K562 (cell line): ENCODE data around the gene RAPGEFL1. TPM values are rescaled to one million over a fixed set of nuclear protein-coding genes. Genes with fewer than 3 reads are reported as not detected.
A peak's percentile ranks its signal among the peaks of the same experiment; 100 is the strongest.

Experiments used
- ARID2 ChIP-seq: fragments of 450-650 bp; IDR thresholded peaks from 2 replicates; pipeline ENCODE4 v1.6.1; 2017; ENCODE audit warnings: antibody characterized with exemption, mild to moderate bottlenecking
- ASH1L ChIP-seq: fragments of 450-650 bp; IDR thresholded peaks from 2 replicates; pipeline ENCODE4 v1.6.1; 2018; ENCODE audit warnings: borderline replicate concordance, mild to moderate bottlenecking, low read depth; ENCODE audit not compliant: partially characterized antibody
- CCNT2 ChIP-seq: IDR thresholded peaks from 2 replicates; pipeline ENCODE4 v1.6.1; 2011; ENCODE audit warnings: borderline replicate concordance, low read depth, mild to moderate bottlenecking, moderate library complexity, mixed read lengths, low read length; ENCODE audit not compliant: insufficient read length; ENCODE audit errors: extremely low read depth
- CTCF ChIP-seq, 3 experiments: IDR thresholded peaks in 2 of 3; conservative IDR thresholded peaks in 1 of 3; 2 replicates each; pipeline ENCODE4 v1.5.1; 2011 to 2012; ENCODE audit warnings: low read length in 3 of 3, mild to moderate bottlenecking in 3 of 3, control low read depth in 2 of 3, improper control_type of control experiment in 1 of 3, inconsistent platforms in 1 of 3, low read depth in 1 of 3, mixed read lengths in 1 of 3, moderate library complexity in 1 of 3; ENCODE audit not compliant: insufficient read depth in 2 of 3
- DACH1 ChIP-seq: fragments of 450-650 bp; IDR thresholded peaks from 2 replicates; pipeline ENCODE4 v1.6.1; 2018; ENCODE audit not compliant: partially characterized antibody
- DIDO1 ChIP-seq: fragments of 450-650 bp; IDR thresholded peaks from 2 replicates; pipeline ENCODE4 v1.6.1; 2016; ENCODE audit warnings: low read depth, missing biosample characterization, missing genetic modification characterization
- ETV5 ChIP-seq: sonication (generic); formaldehyde crosslinking; IDR thresholded peaks from 2 replicates; pipeline ENCODE4 v1.4.0; 2020; ENCODE audit warnings: low read depth, mild to moderate bottlenecking, missing genetic modification reagents
- GTF2F1 ChIP-seq: IDR thresholded peaks from 2 replicates; pipeline ENCODE4 v1.6.1; 2011; ENCODE audit warnings: low read depth, low read length, improper control_type of control experiment
- JUND ChIP-seq, 2 experiments: IDR thresholded peaks; 2 replicates in 1 of 2; 3 replicates in 1 of 2; pipeline ENCODE4 v1.6.1; 2011; ENCODE audit warnings: borderline replicate concordance in 2 of 2, low read depth in 2 of 2, low read length in 2 of 2, improper control_type of control experiment in 1 of 2, missing biosample characterization in 1 of 2, missing genetic modification characterization in 1 of 2, missing genetic modification reagents in 1 of 2
- MIER1 ChIP-seq: fragments of 450-650 bp; IDR thresholded peaks from 2 replicates; pipeline ENCODE4 v1.6.1; 2016; ENCODE audit warnings: antibody characterized with exemption, mild to moderate bottlenecking, low read depth
- RCOR1 ChIP-seq, 2 experiments: IDR thresholded peaks; 2 replicates each; pipeline ENCODE4 v1.6.1; 2012; ENCODE audit warnings: low read depth in 2 of 2, low read length in 2 of 2, borderline replicate concordance in 1 of 2, improper control_type of control experiment in 1 of 2
- TAF15 ChIP-seq: fragments of 200-400 bp; formaldehyde crosslinking; IDR thresholded peaks from 2 replicates; pipeline ENCODE4 v1.6.1; 2017; ENCODE audit warnings: mild to moderate bottlenecking, low read depth, low read length, moderate library complexity
- TEAD1 ChIP-seq, 2 experiments: fragments of 450-650 bp in 1 of 2; sonication (generic) in 1 of 2; formaldehyde crosslinking; IDR thresholded peaks; 2 replicates each; pipeline versions ENCODE4 v1.4.0 to v1.8.0; 2020 to 2022; ENCODE audit warnings: mild to moderate bottlenecking in 2 of 2, missing genetic modification reagents in 1 of 2
- TEAD2 ChIP-seq: fragments of 450-650 bp; IDR thresholded peaks from 2 replicates; pipeline ENCODE4 v1.6.1; 2016; ENCODE audit warnings: missing genetic modification characterization, control low read depth, missing compliant biosample characterization
- ZNF143 ChIP-seq: sonication (generic); formaldehyde crosslinking; IDR thresholded peaks from 2 replicates; pipeline ENCODE4 v1.9.0; 2022; ENCODE audit warnings: mild to moderate bottlenecking, missing genetic modification reagents
- ZNF561 ChIP-seq: fragments of 450-650 bp; formaldehyde crosslinking; conservative IDR thresholded peaks from 2 replicates; pipeline ENCODE4 v1.4.0; 2020; ENCODE audit warnings: mild to moderate bottlenecking, moderate library complexity
- polyA plus RNA-seq, 8 experiments: library from polyadenylated mRNA; depleted of rRNA in 4 of 8; stranded (reverse) in 5 of 8; unstranded in 3 of 8; fragments of >200 nt; fragmentation: Nextera tagmentation in 2 of 8; fragmentation: Illumina TruSeq in 1 of 8; extraction: Ambion mirVana in 2 of 8; extraction: Trizol in 1 of 8; gene quantifications; 2 replicates each; pipeline versions ENCODE4 v1.2.1 to v1.2.3, GENCODE V29; 2011 to 2014; ENCODE audit warnings: inconsistent platforms in 1 of 8, missing spikeins in 1 of 8
- total RNA-seq, 7 experiments: library from RNA; depleted of rRNA in 6 of 7; stranded (reverse); fragments of >200 nt in 6 of 7; fragmentation: Illumina TruSeq in 2 of 7; extraction: Trizol in 2 of 7; gene quantifications; 2 replicates each; pipeline versions ENCODE4 v1.2.1 to v1.2.3, GENCODE V29; 2011 to 2021; ENCODE audit warnings: low replicate concordance in 1 of 7
- TF ChIP-seq, protein P1 (sequence below): fragments of 450-650 bp; IDR thresholded peaks from 2 replicates; pipeline ENCODE4 v1.6.1; 2016; ENCODE audit warnings: low read depth

Gene RAPGEFL1
- total and polyA plus RNA-seq, 9 of the 15 experiments (the other 6 are each of a cell fraction or from before 2014, with no cell fraction given), result 0.18 to 4.1 (median 2.1) TPM

DNA sequence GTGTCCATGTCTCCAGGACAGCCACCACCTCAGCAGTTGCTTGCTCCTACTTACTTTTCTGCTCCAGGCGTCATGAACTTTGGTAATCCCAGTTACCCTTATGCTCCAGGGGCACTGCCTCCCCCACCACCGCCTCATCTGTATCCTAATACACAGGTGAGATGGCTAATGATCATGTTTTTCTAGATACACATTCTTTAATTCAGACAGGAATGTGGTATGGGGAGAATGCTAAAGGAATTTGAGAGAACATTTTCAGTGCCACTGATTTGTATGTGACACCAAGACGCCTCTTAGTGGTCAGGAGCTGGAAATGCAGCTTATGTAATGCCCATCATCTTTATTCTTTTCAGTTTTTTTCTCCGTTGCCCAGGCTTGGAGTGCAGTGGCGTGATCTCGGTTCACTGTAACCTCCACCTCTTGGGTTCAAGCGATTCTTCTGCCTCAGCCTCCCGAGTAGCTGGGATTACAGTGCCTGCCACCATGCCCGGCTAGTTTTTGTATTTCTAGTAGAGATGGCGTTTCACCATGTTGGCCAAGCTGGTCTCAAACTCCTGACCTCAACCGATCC, 8.9 kb upstream of the RAPGEFL1 start (continued):
- peak; percentile 46; the same call in 1 of the 2 replicates for TF ChIP-seq ARID2
- no peak for TF ChIP-seq MIER1
- TF ChIP-seq TEAD2 (tag), result peak; percentile 86
- TF ChIP-seq ASH1L, result no peak
- TF ChIP-seq JUND (IDR thresholded peaks at IDR 0.05; ENCODE audit: borderline replicate concordance, low read depth, low read length), result peak; percentile 9; the same call in 1 of the 2 replicates
- no peak for TF ChIP-seq JUND (tag; IDR thresholded peaks at IDR 0.05; ENCODE audit: borderline replicate concordance, low read depth, low read length)
- peak; percentile 58 to 84 (median 72); a peak in 4 of 6 replicates for TF ChIP-seq CTCF (IDR thresholded peaks at IDR 0.05 in 2 of 3, conservative IDR thresholded peaks at IDR 0.05 in 1 of 3; ENCODE audit: insufficient read depth in 2 of 3, low read depth in 1 of 3, low read length in 3 of 3)
- no peak for TF ChIP-seq GTF2F1
- no peak for TF ChIP-seq DACH1
- TF ChIP-seq RCOR1 (IDR thresholded peaks at IDR 0.05; ENCODE audit: borderline replicate concordance in 1 of 2, low read depth in 2 of 2, low read length in 2 of 2), result 0 out of 4 replicates have a peak, but pooled peaks of 1 of the 2 experiments have one; percentile 30
- TF ChIP-seq ZNF561 (CRISPR knock-in tag), result no peak
- TF ChIP-seq ZNF143, result no peak
- TF ChIP-seq TAF15, result no peak
- no peak for TF ChIP-seq ETV5 (CRISPR knock-in tag)
- TF ChIP-seq, protein P1, sequence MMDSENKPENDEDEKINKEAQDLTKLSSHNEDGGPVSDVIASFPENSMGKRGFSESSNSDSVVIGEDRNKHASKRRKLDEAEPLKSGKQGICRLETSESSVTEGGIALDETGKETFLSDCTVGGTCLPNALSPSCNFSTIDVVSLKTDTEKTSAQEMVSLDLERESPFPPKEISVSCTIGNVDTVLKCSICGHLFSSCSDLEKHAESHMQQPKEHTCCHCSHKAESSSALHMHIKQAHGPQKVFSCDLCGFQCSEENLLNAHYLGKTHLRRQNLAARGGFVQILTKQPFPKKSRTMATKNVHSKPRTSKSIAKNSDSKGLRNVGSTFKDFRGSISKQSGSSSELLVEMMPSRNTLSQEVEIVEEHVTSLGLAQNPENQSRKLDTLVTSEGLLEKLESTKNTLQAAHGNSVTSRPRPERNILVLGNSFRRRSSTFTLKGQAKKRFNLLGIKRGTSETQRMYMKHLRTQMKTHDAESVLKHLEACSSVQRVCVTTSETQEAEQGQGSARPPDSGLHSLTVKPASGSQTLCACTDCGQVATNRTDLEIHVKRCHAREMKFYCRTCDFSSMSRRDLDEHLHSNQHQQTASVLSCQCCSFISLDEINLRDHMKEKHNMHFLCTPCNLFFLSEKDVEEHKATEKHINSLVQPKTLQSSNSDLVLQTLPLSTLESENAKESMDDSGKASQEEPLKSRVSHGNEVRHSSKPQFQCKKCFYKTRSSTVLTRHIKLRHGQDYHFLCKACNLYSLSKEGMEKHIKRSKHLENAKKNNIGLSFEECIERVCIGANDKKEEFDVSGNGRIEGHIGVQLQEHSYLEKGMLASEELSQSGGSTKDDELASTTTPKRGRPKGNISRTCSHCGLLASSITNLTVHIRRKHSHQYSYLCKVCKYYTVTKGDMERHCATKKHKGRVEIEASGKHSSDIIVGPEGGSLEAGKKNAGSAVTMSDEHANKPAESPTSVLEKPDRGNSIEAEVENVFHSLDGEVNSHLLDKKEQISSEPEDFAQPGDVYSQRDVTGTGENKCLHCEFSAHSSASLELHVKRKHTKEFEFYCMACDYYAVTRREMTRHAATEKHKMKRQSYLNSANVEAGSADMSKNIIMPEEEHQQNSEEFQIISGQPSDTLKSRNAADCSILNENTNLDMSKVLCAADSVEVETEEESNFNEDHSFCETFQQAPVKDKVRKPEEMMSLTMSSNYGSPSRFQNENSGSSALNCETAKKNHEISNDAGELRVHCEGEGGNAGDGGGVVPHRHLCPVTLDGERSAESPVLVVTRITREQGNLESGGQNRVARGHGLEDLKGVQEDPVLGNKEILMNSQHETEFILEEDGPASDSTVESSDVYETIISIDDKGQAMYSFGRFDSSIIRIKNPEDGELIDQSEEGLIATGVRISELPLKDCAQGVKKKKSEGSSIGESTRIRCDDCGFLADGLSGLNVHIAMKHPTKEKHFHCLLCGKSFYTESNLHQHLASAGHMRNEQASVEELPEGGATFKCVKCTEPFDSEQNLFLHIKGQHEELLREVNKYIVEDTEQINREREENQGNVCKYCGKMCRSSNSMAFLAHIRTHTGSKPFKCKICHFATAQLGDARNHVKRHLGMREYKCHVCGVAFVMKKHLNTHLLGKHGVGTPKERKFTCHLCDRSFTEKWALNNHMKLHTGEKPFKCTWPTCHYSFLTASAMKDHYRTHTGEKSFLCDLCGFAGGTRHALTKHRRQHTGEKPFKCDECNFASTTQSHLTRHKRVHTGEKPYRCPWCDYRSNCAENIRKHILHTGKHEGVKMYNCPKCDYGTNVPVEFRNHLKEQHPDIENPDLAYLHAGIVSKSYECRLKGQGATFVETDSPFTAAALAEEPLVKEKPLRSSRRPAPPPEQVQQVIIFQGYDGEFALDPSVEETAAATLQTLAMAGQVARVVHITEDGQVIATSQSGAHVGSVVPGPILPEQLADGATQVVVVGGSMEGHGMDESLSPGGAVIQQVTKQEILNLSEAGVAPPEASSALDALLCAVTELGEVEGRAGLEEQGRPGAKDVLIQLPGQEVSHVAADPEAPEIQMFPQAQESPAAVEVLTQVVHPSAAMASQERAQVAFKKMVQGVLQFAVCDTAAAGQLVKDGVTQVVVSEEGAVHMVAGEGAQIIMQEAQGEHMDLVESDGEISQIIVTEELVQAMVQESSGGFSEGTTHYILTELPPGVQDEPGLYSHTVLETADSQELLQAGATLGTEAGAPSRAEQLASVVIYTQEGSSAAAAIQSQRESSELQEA, result no peak
- TF ChIP-seq CCNT2, result no peak
- no peak for TF ChIP-seq DIDO1 (tag)
- TF ChIP-seq TEAD1 (CRISPR knock-in tag; IDR thresholded peaks at IDR 0.05), result peak; percentile 21 to 41; a peak in 2 of 4 replicates
